GM19372 (cell line): ENCODE measurements around the gene FKBP4.
A peak's percentile ranks its signal among the peaks of the same experiment; 100 is the strongest.

Source experiments
- ATAC-seq: cut with Tn5 transposase; IDR thresholded peaks from one replicate; pipeline ENCODE4 v1.9.1; 2021; ENCODE audit warnings: mild to moderate bottlenecking, low read depth, moderate library complexity; ENCODE audit not compliant: unreplicated experiment

The FKBP4 gene

GRCh38 chr12:2776129-2776806 lies 18.5 kb upstream of the FKBP4 start:
- no peak for ATAC-seq

- ATAC-seq: no peak
These were observed 15.5 kb upstream of the FKBP4 start for GRCh38 chr12:2779281-2779680.

- no peak for ATAC-seq
These were observed 10.7 kb upstream of the FKBP4 start for GRCh38 chr12:2783936-2784600.

- ATAC-seq: no peak
These were observed 9.8 kb upstream of the FKBP4 start for GRCh38 chr12:2785017-2785416.

- ATAC-seq: no peak
These were observed 3.7 kb upstream of the FKBP4 start for GRCh38 chr12:2791089-2791488.

GRCh38 chr12:2792671-2793500 lies 1.9 kb upstream of the FKBP4 start:
- no peak for ATAC-seq

GRCh38 chr12:2793561-2793960 lies 1.2 kb upstream of the FKBP4 start:
- no peak for ATAC-seq

GRCh38 chr12:2794191-2794735 lies 507 bp upstream of the FKBP4 start:
- no peak for ATAC-seq

- peak; percentile 63 for ATAC-seq
These were observed 769 bp downstream of the FKBP4 start for GRCh38 chr12:2795291-2796186.

GRCh38 chr12:2796187-2796666 lies 1.5 kb downstream of the FKBP4 start:
- no peak for ATAC-seq

- ATAC-seq: no peak
These were observed 3.1 kb downstream of the FKBP4 start for GRCh38 chr12:2797721-2798418.

- no peak for ATAC-seq
These were observed 5.3 kb downstream of the FKBP4 start for GRCh38 chr12:2800046-2800570.

GRCh38 chr12:2801044-2801783 lies 6.4 kb downstream of the FKBP4 start:
- no peak for ATAC-seq

- no peak for ATAC-seq
These were observed 9.0 kb downstream of the FKBP4 start for GRCh38 chr12:2803635-2804392.

GRCh38 chr12:2804393-2805142 lies 9.8 kb downstream of the FKBP4 start:
- ATAC-seq: no peak

GRCh38 chr12:2805143-2805520 lies 10.4 kb downstream of the FKBP4 start:
- no peak for ATAC-seq

- ATAC-seq: no peak
These were observed 11.9 kb downstream of the FKBP4 start for GRCh38 chr12:2806700-2807099.
